Endothelial cell of umbilical vein (primary cell): ENCODE results near the gene ACAA1. TPM values are rescaled to one million over a fixed set of nuclear protein-coding genes. Genes with fewer than 3 reads are reported as not detected.

Experiments used
- BruUV-seq: library from RNA; stranded (reverse); fragments of 400-500 nt; replicated peaks from 2 replicates; lab custom pipeline; 2021; lab: Mats Ljungman, UMichigan
- CTCF ChIA-PET: fragments of 300-600, 350-600 bp; sonication (Branson Sonifier 250); formaldehyde crosslinking; loops from one replicate; lab custom pipeline; 2021; ENCODE audit warnings: antibody characterized with exemption, inconsistent platforms; lab: Charles Lee
- POLR2A ChIA-PET: fragments of 300-600, 350-600 bp; sonication (Branson Sonifier 250); formaldehyde crosslinking; loops from one replicate; lab custom pipeline; 2021; ENCODE audit warnings: antibody characterized with exemption, inconsistent platforms; lab: Charles Lee
- DNase-seq: peaks from one replicate; pipeline ENCODE4 v3.0.0-alpha.2; 2011; ENCODE audit warnings: low read depth, low spot score
- FAIRE-seq: peaks from 2 replicates; lab custom pipeline; 2011; peaks lifted over from hg19 to GRCh38; lab: Jason Lieb, UNC
- H2AFZ ChIP-seq: 2 replicates; pipeline ENCODE4 v1.6.0; 2012; ENCODE audit warnings: low read depth, low read length, control low read depth, inconsistent platforms
- H3K27ac ChIP-seq: 2 replicates; pipeline ENCODE4 v1.5.1; 2011; ENCODE audit warnings: low read depth, mild to moderate bottlenecking, control low read depth, low read length, moderate library complexity; ENCODE audit not compliant: insufficient read depth
- H3K27me3 ChIP-seq, 2 experiments: 2 replicates each; pipeline versions ENCODE4 v1.6.0 to v1.6.1; 2011; ENCODE audit warnings: low read length in 2 of 2, mixed read lengths in 1 of 2; ENCODE audit not compliant: control insufficient read depth in 2 of 2, insufficient read depth in 2 of 2
- H3K36me3 ChIP-seq, 2 experiments: 2 replicates in 1 of 2; 3 replicates in 1 of 2; pipeline ENCODE4 v1.5.1; 2011; ENCODE audit warnings: low read length in 2 of 2, mild to moderate bottlenecking in 1 of 2, moderate library complexity in 1 of 2; ENCODE audit not compliant: control insufficient read depth in 2 of 2, insufficient read depth in 2 of 2; ENCODE audit errors: extremely low read depth in 1 of 2
- H3K4me1 ChIP-seq: 3 replicates; pipeline ENCODE4 v1.5.1; 2011; ENCODE audit warnings: mild to moderate bottlenecking, low read length; ENCODE audit not compliant: control insufficient read depth, insufficient read depth; ENCODE audit errors: extremely low read depth
- H3K4me2 ChIP-seq: 2 replicates; pipeline ENCODE4 v1.6.1; 2011; ENCODE audit warnings: low read length, control low read depth, mixed read lengths; ENCODE audit not compliant: insufficient read depth
- H3K4me3 ChIP-seq, 3 experiments: fragments of 200-600 bp in 1 of 3; sonication (generic), shearing (Covaris generic) in 1 of 3; replicated peaks in 1 of 3; 2 replicates each; pipeline ENCODE4 v1.5.1; 2011 to 2016; ENCODE audit warnings: control low read depth in 3 of 3, low read length in 3 of 3, mild to moderate bottlenecking in 2 of 3, inconsistent platforms in 1 of 3, low read depth in 1 of 3, moderate library complexity in 1 of 3; ENCODE audit not compliant: insufficient read depth in 1 of 3
- H3K79me2 ChIP-seq: 2 replicates; pipeline ENCODE4 v1.6.0; 2012; ENCODE audit warnings: low read length, inconsistent platforms; ENCODE audit not compliant: control insufficient read depth, insufficient read depth
- H3K9ac ChIP-seq: replicated peaks from 2 replicates; pipeline ENCODE3; 2011; ENCODE audit warnings: low read length, control low read depth; ENCODE audit not compliant: insufficient read depth; ENCODE audit errors: extremely low read depth
- H3K9me1 ChIP-seq: replicated peaks from 3 replicates; pipeline ENCODE4 v1.6.0; 2011; ENCODE audit warnings: mild to moderate bottlenecking, low read length; ENCODE audit not compliant: control insufficient read depth, insufficient read depth; ENCODE audit errors: extremely low read depth
- H3K9me3 ChIP-seq: replicated peaks from 2 replicates; pipeline ENCODE4 v1.5.1; 2012; ENCODE audit warnings: low read length, inconsistent platforms; ENCODE audit not compliant: control insufficient read depth, insufficient read depth
- H4K20me1 ChIP-seq: replicated peaks from 2 replicates; pipeline ENCODE3; 2011; ENCODE audit warnings: mild to moderate bottlenecking, low read length; ENCODE audit not compliant: control insufficient read depth, insufficient read depth; ENCODE audit errors: extremely low read depth
- FOS ChIP-seq: IDR thresholded peaks from 2 replicates; pipeline ENCODE4 v1.6.1; 2011; ENCODE audit warnings: mild to moderate bottlenecking, low read length, moderate library complexity, borderline replicate concordance; ENCODE audit not compliant: insufficient read depth
- MYC ChIP-seq: IDR thresholded peaks from one replicate; pipeline ENCODE4 v1.6.1; 2011; ENCODE audit warnings: mild to moderate bottlenecking, low read depth, low read length
- POLR2AphosphoS5 ChIP-seq: IDR thresholded peaks from 2 replicates; pipeline ENCODE4 v1.6.1; 2012; ENCODE audit warnings: low read depth, mild to moderate bottlenecking, control low read depth, low read length, moderate library complexity; ENCODE audit not compliant: insufficient read depth
- dilution Hi-C: fragments of 300-500 bp; cut with MboI; formaldehyde crosslinking; loops from one replicate; pipeline ENCODE4 v1.15.0; 2019; ENCODE audit warnings: low sequenced_read_pairs; ENCODE audit not compliant: extremely low pct_ligation_motif_present
- intact Hi-C: fragments of 100-400 bp; cut with micrococcal nuclease; formaldehyde crosslinking; loops from one replicate; pipeline ENCODE4 v1.10.0; 2022
- polyA plus RNA-seq, 4 experiments: library from polyadenylated mRNA; depleted of rRNA in 3 of 4; stranded (reverse) in 3 of 4; unstranded in 1 of 4; fragments of >200 nt; gene quantifications; 2 replicates each; pipeline versions ENCODE4 v1.2.1 to v1.2.3, GENCODE V29; 2011 to 2012; ENCODE audit warnings: missing spikeins in 1 of 4
- total RNA-seq: library from RNA; stranded (reverse); gene quantifications from 2 replicates; pipeline ENCODE4 v1.2.3, GENCODE V29; 2021
- TF ChIP-seq, protein P1 (sequence below), 2 donors: IDR thresholded peaks; 1 replicate in 1 of 2; 2 replicates in 1 of 2; pipeline ENCODE4 v1.5.1; 2011; ENCODE audit warnings: low read length in 2 of 2, mild to moderate bottlenecking in 2 of 2, moderate library complexity in 2 of 2, control low read depth in 1 of 2, inconsistent platforms in 1 of 2, low read depth in 1 of 2; ENCODE audit not compliant: insufficient read depth in 1 of 2; ENCODE audit errors: extremely low read depth in 1 of 2
- TF ChIP-seq, protein P2 (sequence below): IDR thresholded peaks from 2 replicates; pipeline ENCODE4 v1.6.1; 2011; ENCODE audit not compliant: insufficient read depth, insufficient read length

Gene ACAA1
- total and polyA plus RNA-seq, 2 donors (not counting 3 experiments of a cell fraction or from before 2014, with no cell fraction given), result 52.1 to 53.8 TPM

DNA sequence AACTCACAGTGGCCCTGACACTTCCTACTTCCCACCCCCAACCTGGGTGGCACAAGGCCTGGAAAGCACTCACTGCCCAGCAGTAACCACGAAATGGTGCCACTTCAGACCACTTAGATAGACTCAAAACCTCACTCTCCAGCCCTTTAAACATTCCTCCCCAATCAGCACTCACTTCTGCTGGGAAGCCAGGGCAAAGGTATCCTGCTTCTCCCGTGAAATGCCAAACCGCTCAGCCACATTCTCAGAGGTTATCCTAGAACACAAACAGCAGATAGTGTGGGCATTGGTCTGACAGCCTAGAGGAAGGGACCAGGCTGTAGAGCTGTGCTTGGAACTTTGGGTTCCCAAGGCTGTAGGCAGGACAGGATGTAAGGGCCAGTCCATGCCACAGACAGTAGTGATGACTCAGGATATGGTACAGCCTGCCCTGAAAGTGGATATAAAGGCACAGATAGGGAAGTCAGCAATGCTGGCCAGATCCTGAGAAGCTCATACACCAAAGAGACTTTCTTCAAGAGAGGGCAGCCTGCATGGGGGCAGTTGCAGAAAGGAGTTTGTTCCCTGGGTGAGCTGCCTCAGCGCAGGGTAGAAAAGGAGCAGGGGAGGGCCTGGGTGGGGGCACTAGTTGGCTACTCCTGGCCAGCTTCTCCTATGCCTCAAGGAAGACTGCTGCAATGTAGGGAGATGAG lies 9.2 kb downstream of the ACAA1 start:
- Histone ChIP-seq H3K27me3 (no peaks in the 10 kb centered on the region), H3K36me3 (peaks cover 15 to 45% of the 10 kb centered on the region in 2 experiments), H3K9ac (no peak overlapping the region), H3K4me3 (no peak overlapping the region), H3K79me2 (no peaks in the 10 kb centered on the region), H4K20me1 (no peaks in the 10 kb centered on the region), H3K4me2 (no peak overlapping the region), H3K9me3 (no peaks in the 10 kb centered on the region), H3K4me1 (no peaks in the 10 kb centered on the region), H3K9me1 (no peaks in the 10 kb centered on the region), H3K27ac (no peak overlapping the region), H2AFZ (no peak overlapping the region)
- DNase-seq (no peak), FAIRE-seq (no peak)
- TF ChIP-seq, protein P1, sequence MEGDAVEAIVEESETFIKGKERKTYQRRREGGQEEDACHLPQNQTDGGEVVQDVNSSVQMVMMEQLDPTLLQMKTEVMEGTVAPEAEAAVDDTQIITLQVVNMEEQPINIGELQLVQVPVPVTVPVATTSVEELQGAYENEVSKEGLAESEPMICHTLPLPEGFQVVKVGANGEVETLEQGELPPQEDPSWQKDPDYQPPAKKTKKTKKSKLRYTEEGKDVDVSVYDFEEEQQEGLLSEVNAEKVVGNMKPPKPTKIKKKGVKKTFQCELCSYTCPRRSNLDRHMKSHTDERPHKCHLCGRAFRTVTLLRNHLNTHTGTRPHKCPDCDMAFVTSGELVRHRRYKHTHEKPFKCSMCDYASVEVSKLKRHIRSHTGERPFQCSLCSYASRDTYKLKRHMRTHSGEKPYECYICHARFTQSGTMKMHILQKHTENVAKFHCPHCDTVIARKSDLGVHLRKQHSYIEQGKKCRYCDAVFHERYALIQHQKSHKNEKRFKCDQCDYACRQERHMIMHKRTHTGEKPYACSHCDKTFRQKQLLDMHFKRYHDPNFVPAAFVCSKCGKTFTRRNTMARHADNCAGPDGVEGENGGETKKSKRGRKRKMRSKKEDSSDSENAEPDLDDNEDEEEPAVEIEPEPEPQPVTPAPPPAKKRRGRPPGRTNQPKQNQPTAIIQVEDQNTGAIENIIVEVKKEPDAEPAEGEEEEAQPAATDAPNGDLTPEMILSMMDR (IDR thresholded peaks at IDR 0.05; ENCODE audit: extremely low read depth in 1 of 2, insufficient read depth in 1 of 2, low read depth in 1 of 2, low read length in 2 of 2), result no peak
- TF ChIP-seq, protein P2, sequence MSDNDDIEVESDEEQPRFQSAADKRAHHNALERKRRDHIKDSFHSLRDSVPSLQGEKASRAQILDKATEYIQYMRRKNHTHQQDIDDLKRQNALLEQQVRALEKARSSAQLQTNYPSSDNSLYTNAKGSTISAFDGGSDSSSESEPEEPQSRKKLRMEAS, result no peak
- TF ChIP-seq MYC (no peak), FOS (no peak), POLR2AphosphoS5 (no peak)
- dilution Hi-C loops (no loop called here), intact Hi-C loops (no loop called here)
- BruUV-seq, result no TSS peak
- POLR2A ChIA-PET, result no interaction called here
- CTCF ChIA-PET, result interaction anchor here (1.0 to 1.6 kb wide), 2 partner anchors 9 to 170 kb away, joined by 4 read pairs; no protein-coding TSS in a partner anchor
